Stimulated activated CD8-positive, alpha-beta memory T cell treated with anti-CD3 and anti-CD28 coated beads, Interleukin-7, amount 100 ng/mL, for 1 hour (primary cell): ENCODE data around the gene PC.
"Not testable (repeated sequence)": the region's sequence is repeated elsewhere in the genome, so short reads cannot be mapped to it uniquely, and the experiment has no call there.

Experiments used
- DNase-seq, 2 donors: peaks; one replicate each; pipeline ENCODE4 v3.0.0-alpha.2; 2020; ENCODE audit warnings: low read depth in 2 of 2

Gene PC

DNA sequence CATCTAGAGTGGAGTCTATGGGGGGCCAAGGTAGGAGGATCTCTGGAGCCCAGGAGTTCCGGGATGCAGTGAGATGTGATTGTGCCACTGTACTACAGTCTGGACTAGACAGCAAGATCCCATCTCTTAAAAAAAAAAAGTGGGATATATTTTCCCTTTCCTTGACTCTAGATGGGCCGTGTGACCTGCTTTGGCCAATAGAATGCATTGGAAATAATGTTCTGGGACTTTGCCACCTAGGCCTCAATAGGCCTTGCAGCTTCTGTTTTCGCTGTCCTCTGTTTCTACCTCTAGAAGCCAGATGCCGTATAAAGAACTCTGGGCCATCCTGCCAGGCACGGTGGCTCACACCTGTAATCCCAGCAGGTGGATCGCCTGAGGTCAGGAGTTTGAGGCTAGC is 20.5 kb upstream of the PC start:
- no peak for DNase-seq

DNA sequence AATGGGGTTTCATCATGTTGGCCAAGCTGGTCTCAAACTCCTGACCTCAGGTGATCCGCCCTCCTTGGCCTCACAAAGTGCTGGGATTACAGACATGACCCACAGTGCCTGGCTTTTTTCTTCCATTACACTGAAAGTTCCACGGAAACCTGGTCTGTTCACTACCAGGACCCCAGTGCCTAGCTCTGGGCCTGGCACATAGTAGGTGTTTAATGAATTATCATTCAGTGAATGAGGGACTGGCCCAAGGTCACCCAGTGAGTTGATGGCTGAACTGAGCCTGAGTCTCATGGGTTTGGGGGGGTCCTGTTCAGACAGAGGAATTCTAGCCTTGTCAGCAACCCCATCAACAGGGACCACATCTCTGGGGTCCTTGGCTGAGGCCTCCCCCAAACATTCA is 20.0 kb upstream of the PC start:
- no peak for DNase-seq

- DNase-seq: no peak
Observed at GRCh38 chr11:66976925-66977324, 18.7 kb upstream of the PC start.

- no peak for DNase-seq
Observed at GRCh38 chr11:66976028-66976467, 17.9 kb upstream of the PC start.

DNA sequence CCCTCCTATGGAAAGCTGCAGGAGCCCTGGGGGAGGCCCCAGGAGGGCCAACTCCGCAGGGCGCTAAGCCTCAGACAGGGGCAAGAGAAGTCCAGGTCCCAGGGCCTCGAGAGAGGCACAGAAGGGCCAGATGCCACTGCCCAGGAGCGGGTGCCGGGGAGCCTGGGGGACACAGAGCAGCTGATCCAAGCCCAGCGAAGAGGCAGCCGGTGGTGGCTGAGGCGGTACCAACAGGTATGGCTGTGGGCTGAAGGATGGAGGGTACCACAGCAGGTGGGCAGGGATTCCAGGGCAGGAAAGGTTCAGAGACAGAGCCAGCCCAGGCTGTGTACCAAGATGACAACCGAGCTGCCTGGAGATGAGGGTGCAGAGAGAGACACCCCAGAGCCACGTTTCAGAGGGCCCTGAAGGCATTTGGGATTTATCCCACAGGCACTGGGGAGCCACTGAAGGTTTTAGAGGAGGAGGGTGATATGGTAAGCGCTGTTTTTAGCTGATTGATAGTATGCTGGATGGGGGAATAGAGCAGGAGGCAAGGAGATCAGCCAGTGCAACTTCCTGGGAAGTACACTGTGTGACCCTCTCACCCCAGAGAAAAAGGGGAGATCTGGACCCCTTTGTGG is 17.3 kb upstream of the PC start:
- DNase-seq: no peak

DNA sequence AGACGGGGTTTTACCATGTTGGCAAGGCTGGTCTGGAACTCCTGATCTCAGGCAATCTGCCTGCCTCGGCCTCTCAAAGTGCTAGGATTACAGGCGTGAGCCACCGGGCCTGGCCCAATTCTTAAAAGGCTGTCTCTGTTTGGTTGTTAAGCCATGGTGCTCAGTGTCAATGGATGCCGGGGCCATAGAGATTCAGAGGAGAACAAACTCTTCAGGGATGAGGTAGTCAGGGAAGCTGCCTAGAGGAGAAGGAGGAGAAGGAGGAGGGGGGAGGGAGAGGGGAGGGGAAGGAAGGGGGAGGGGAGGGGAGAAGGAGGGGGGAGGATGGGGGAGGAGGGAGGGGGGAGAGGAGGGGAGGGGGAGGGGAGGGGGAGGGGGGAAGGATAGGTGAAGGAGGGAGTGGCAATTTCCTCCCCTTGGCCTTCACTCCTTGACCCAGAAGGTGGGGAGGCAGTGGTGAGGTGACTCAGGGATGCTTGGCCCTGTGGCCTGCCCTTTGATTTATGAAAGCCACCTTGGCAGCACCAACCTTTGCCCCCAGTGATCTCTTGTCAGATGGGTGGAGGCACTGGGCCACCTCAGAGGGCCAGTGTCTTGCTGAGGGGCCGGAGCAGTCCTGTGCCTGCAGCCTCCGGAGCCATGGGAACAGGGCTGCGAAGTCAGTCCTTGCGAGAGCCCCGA is 16.7 kb upstream of the PC start, which contains the start of gene C11orf86:
Gene C11orf86 (plus strand): TSS at position 581 of the 681 bp plus-strand sequence. CDS start 59 bp downstream, at position 640.
- DNase-seq: no peak

- DNase-seq: no peak
Observed at GRCh38 chr11:66973956-66974580, 15.9 kb upstream of the PC start.

- DNase-seq: no peak
Observed at GRCh38 chr11:66971488-66971887, 13.3 kb upstream of the PC start.

GRCh38 chr11:66970807-66971442 is 12.7 kb upstream of the PC start:
- DNase-seq: no peak

DNA sequence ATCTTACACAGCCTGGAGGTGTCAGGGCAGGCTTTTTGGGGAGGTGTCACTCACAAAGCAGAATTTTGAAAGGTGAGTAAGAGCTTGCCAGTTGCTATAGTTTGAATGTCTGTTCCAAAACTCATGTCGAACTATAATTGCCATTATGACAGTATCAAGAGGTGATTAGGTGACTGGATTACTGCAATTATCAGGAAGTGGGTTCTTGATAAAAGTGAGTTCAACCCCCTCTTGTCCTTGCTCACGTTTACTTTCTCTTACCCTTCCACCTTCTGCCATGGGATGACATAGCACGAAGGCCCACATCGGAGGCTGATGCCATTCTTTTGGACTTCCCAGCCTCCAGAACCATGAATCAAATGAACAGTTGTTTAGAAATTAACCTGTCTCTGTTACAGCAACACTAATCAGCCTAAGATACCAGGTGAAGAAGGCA is 12.2 kb upstream of the PC start:
- no peak for DNase-seq

DNA sequence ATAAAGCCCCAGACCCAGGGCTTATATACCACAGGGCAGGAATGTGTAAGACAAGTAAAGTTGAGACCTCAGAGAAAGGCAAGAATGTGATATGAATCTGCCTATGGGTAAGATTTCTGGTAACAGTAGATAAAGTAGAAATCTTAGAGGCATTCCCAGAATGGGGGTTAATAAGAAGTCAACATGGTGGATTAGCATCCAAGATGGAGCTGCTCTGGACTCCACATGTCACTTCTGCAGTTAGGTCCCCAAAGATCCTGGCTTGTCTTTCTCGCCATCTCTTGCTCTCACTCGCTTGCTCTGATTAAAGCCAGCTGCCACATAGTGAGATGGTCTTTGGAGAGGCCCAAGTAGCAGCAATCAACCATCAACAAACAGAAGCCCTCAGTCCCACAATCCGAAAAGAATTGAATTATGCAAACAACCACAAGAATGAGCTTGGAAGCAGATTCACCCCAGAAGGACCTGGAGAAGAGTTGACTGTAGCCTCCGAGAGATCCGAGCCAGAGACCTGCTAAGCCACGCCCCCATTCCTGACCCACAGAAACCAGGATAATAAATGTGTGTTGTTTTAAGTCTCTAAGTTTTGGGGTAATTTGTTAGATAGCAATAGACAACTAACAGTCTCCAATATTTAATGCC is 11.5 kb upstream of the PC start:
- DNase-seq: no peak

GRCh38 chr11:66967670-66968425 is 9.7 kb upstream of the PC start:
- no peak for DNase-seq

- no peak for DNase-seq
Observed at GRCh38 chr11:66966351-66966750, 8.2 kb upstream of the PC start.

GRCh38 chr11:66964495-66964894 is 6.3 kb upstream of the PC start:
- DNase-seq: no peak

DNA sequence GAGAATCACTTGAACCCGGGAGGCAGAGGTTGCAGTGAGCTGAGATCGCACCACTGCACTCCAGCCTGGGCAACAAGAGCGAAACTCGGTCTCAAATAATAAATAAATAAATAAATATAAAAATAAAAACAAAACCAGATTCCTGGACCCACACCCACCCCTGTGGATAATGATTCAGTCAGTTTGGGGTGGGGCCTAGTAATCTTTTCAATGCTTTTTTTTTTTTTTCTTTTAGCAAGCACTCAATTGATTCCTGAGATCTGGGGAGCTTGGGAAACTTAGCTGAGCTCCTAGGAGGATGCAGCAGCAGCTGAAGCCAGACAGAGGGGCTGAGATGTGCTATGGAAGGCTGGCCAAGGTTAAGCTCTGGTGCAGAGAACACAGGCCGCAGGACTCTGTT is 4.6 kb upstream of the PC start:
- DNase-seq: no peak

DNA sequence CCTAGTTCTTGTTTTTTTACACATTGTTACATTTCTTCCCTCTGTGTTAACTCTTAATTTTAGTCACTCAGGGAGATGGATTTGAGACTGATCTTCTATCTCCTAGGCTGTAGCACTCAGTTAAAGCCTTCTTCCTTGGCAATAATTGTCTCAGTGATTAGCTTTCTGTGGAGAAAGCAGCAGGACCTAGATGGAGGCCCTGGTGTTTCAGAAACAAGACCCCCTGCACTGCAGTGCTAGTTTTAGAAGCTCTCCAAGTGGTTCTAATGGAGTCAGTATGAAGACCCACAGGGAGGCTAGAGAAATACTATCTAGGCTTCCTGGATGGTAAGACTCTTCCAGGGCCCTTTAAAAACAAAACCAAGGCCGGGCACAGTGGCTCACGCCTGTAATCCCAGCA is 4.1 kb upstream of the PC start:
- no peak for DNase-seq

DNA sequence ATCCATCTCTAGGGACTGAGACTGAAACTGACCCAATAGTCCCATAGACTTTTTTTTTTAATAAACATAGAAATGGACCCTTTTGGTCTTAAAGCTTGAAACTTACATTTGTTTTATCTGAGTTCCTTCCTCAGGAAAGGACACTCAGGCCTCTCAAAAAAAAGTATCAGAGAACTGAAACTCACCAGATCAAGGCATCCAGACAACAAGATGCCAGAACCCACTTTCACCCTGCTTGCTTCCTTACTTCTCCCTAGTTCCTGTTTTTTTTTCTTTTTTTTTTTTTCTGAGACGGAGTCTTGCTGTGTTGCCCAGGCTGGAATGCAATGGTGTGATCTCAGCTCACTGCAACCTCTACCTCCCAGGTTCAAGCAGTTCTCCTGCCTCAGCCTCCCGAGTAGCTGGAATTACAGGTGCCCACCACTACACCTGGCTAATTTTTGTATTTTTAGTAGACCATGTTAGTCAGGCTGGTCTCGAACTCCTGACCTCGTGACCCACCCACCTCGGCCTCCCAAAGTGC is 3.6 kb upstream of the PC start:
- DNase-seq: not testable (repeated sequence)

DNA sequence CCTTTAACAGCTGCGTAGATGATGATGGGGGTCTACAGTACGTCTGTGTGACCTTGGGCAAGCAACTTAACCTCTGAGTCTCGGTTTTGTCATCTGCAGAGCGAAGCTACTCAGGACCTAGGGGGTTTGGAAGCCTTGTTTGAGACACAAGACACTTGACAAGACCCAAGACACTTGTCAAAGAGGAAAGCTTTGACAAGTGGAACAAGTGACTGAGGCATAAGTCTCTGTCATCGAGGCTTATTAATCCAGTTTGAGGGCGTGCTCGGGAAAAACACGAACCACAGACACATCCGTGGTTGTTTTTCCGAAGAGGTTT is 732 bp upstream of the PC start:
- no peak for DNase-seq

DNA sequence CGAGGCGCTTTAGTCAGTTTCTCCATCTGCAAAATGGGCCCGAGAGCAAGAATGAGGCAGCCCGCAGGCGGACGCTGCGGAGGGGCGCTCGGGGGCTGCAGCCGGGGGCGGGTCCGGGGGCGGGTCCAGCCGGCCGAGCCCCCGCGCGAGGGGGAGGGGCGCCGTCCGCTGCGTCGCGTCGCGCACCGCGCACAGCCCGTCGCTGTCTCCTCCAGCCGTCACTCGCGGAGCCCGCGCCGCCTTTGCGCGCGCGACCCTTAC is 282 bp downstream of the PC start:
- peak; percentile 13 to 15 for DNase-seq

- no peak for DNase-seq
Observed at GRCh38 chr11:66956689-66957290, 1.4 kb downstream of the PC start.
